ENCODE measurements around the gene OGDH. TPM values are rescaled to one million over a fixed set of nuclear protein-coding genes. Genes with fewer than 3 reads are reported as not detected.

Gene OGDH
- total and polyA plus RNA-seq, 2 of the 13 experiments (the other 11 are each of a cell fraction or from before 2014, with no cell fraction given) = 17.4 to 25.4 TPM

DNA sequence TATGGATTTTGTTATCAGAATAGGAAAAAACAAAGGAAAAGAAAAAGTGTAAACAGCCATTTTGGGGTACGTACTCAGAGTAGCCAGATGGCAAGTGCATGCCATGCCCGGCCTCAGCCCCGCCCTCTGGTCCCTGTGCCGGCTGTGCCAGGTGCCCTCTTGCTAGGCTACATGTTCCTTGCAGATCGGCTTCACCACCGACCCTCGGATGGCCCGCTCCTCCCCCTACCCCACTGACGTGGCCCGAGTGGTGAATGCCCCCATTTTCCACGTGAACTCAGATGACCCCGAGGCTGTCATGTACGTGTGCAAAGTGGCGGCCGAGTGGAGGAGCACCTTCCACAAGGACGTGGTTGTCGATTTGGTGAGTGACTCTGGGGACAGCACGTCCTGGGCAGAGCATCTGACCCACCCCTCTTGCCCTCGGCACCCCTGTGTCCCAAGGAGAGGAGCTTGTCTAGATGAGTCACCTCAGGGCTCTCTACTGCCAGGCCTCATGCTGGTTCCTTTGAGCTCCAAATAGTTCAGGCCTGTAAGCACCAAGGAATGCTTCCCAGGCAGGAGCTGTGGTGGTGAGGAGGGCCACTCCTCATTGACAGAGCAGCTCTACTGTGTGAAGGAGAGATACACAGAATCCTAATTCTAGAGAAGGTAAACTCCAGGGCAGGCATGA lies 87.3 kb downstream of the OGDH start:
- Histone ChIP-seq H4K20me1 (ENCODE audit: insufficient read depth, low read length) (no peaks in the 10 kb centered on the region), H3K9ac (ENCODE audit: insufficient read depth, low read depth, low read length) (no peak overlapping the region), H3K27ac (ENCODE audit: extremely low read length, insufficient read depth, low read length) (no peak overlapping the region), H3K4me3 (replicated peaks in 1 of 3; ENCODE audit: insufficient read depth in 1 of 3, low read depth in 2 of 3, low read length in 3 of 3) (no peak overlapping the region), H3K4me1 (ENCODE audit: insufficient read depth, low read length) (no peaks in the 10 kb centered on the region), H2AFZ (ENCODE audit: low read length) (no peak overlapping the region), H3K9me3 (ENCODE audit: low read length) (no peaks in the 10 kb centered on the region), H3K36me3 (replicated peaks in 1 of 2; ENCODE audit: control insufficient read depth in 1 of 2, insufficient read depth in 2 of 2, low read length in 2 of 2) (peaks cover 22 to 38% of the 10 kb centered on the region in 2 experiments; a peak in 4 of 5 replicates), H3K27me3 (ENCODE audit: control insufficient read depth in 1 of 2, insufficient read depth in 2 of 2, low read length in 2 of 2) (no peaks in the 10 kb centered on the region), H3K79me2 (ENCODE audit: insufficient read depth, low read length) (no peaks in the 10 kb centered on the region), H3K4me2 (ENCODE audit: low read depth, low read length) (no peak overlapping the region)
- FAIRE-seq (no peak), DNase-seq (ENCODE audit: low spot score) (no peak), ATAC-seq (no peak)
- in situ Hi-C loops (cut with HindIII; ENCODE audit: extremely low pct_ligation_motif_present, low pct_unique_long_range_greater_than_20kb) = no loop called here
- POLR2A ChIA-PET = no interaction called here
- no TSS peak for BruUV-seq (replicated peaks)
- WGBS (ENCODE audit: low lambda C conversion rate) = 97% methylated on average over 19 of the region's 19 CpGs
- CTCF ChIA-PET (ENCODE audit: low intra/inter-chr PET ratio, low total read pairs) = no interaction called here
- no peak for TF ChIP-seq ATM (IDR thresholded peaks at IDR 0.05; ENCODE audit: borderline replicate concordance)
- TF ChIP-seq SP2 (CRISPR knock-in tag; IDR thresholded peaks at IDR 0.05) = no peak
- intact Hi-C loops (cut with micrococcal nuclease; ENCODE audit: unreplicated experiment) = no loop called here

- ChIA-PET POLR2A (no interaction called here), CTCF (ENCODE audit: low intra/inter-chr PET ratio, low total read pairs) (no interaction called here)
- H3K79me2 ChIP-seq (ENCODE audit: insufficient read depth, low read length) = no peaks in the 10 kb centered on the region
- in situ Hi-C loops (cut with HindIII; ENCODE audit: extremely low pct_ligation_motif_present, low pct_unique_long_range_greater_than_20kb) (no loop called here), intact Hi-C loops (cut with micrococcal nuclease; ENCODE audit: unreplicated experiment) (no loop called here)
- FAIRE-seq = no peak
- BruUV-seq (replicated peaks) = no TSS peak
- H3K9ac ChIP-seq (ENCODE audit: insufficient read depth, low read depth, low read length) = no peak overlapping the region
- H2AFZ ChIP-seq (ENCODE audit: low read length) = no peak overlapping the region
- no peak for DNase-seq (ENCODE audit: low spot score)
- TF ChIP-seq ZNF34 (CRISPR knock-in tag; IDR thresholded peaks at IDR 0.05; ENCODE audit: borderline replicate concordance) = no peak
- TF ChIP-seq SP140L (CRISPR knock-in tag; IDR thresholded peaks at IDR 0.05; ENCODE audit: borderline replicate concordance) = no peak
- no peak for TF ChIP-seq NBN (conservative IDR thresholded peaks at IDR 0.05)
- TF ChIP-seq ZNF17 (CRISPR knock-in tag; IDR thresholded peaks at IDR 0.05) = no peak
- TF ChIP-seq ZNF580 (CRISPR knock-in tag; IDR thresholded peaks at IDR 0.05; ENCODE audit: borderline replicate concordance, low read depth) = no peak
- no peak for TF ChIP-seq XBP1 (CRISPR knock-in tag; IDR thresholded peaks at IDR 0.05)
- TF ChIP-seq, protein P1, sequence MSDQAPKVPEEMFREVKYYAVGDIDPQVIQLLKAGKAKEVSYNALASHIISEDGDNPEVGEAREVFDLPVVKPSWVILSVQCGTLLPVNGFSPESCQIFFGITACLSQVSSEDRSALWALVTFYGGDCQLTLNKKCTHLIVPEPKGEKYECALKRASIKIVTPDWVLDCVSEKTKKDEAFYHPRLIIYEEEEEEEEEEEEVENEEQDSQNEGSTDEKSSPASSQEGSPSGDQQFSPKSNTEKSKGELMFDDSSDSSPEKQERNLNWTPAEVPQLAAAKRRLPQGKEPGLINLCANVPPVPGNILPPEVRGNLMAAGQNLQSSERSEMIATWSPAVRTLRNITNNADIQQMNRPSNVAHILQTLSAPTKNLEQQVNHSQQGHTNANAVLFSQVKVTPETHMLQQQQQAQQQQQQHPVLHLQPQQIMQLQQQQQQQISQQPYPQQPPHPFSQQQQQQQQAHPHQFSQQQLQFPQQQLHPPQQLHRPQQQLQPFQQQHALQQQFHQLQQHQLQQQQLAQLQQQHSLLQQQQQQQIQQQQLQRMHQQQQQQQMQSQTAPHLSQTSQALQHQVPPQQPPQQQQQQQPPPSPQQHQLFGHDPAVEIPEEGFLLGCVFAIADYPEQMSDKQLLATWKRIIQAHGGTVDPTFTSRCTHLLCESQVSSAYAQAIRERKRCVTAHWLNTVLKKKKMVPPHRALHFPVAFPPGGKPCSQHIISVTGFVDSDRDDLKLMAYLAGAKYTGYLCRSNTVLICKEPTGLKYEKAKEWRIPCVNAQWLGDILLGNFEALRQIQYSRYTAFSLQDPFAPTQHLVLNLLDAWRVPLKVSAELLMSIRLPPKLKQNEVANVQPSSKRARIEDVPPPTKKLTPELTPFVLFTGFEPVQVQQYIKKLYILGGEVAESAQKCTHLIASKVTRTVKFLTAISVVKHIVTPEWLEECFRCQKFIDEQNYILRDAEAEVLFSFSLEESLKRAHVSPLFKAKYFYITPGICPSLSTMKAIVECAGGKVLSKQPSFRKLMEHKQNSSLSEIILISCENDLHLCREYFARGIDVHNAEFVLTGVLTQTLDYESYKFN (CRISPR knock-in tag; conservative IDR thresholded peaks at IDR 0.05) = no peak
- no peaks in the 10 kb centered on the region for H3K9me3 ChIP-seq (ENCODE audit: low read length)
- WGBS (ENCODE audit: low lambda C conversion rate) = 98% methylated on average over 6 of the region's 14 CpGs
- no peak for ATAC-seq
- no peak overlapping the region for H3K4me3 ChIP-seq (replicated peaks in 1 of 3; ENCODE audit: insufficient read depth in 1 of 3, low read depth in 2 of 3, low read length in 3 of 3)
- H3K27me3 ChIP-seq (ENCODE audit: control insufficient read depth in 1 of 2, insufficient read depth in 2 of 2, low read length in 2 of 2) = no peaks in the 10 kb centered on the region
- H3K4me1 ChIP-seq (ENCODE audit: insufficient read depth, low read length) = no peaks in the 10 kb centered on the region
- H3K27ac ChIP-seq (ENCODE audit: extremely low read length, insufficient read depth, low read length) = no peak overlapping the region
- peaks cover 22 to 38% of the 10 kb centered on the region in 2 experiments; a peak in 4 of 5 replicates for H3K36me3 ChIP-seq (replicated peaks in 1 of 2; ENCODE audit: control insufficient read depth in 1 of 2, insufficient read depth in 2 of 2, low read length in 2 of 2)
- H3K4me2 ChIP-seq (ENCODE audit: low read depth, low read length) = no peak overlapping the region
- H4K20me1 ChIP-seq (ENCODE audit: insufficient read depth, low read length) = no peaks in the 10 kb centered on the region
Measured at GRCh38 chr7:44694326-44694725, 87.9 kb downstream of the OGDH start.
